SKM-1 treated with dmso at 0.1 percent for 144 hours (cell line): ENCODE data around the gene UNC5A.

Experiments
- DNase-seq: peaks from one replicate; lab custom pipeline; 2025; ENCODE audit not compliant: unreplicated experiment; lab: John Stamatoyannopoulos, UW

The UNC5A gene

GRCh38 chr5:176799488-176799887, 10.9 kb upstream of the UNC5A start:
- DNase-seq, result no peak

DNA sequence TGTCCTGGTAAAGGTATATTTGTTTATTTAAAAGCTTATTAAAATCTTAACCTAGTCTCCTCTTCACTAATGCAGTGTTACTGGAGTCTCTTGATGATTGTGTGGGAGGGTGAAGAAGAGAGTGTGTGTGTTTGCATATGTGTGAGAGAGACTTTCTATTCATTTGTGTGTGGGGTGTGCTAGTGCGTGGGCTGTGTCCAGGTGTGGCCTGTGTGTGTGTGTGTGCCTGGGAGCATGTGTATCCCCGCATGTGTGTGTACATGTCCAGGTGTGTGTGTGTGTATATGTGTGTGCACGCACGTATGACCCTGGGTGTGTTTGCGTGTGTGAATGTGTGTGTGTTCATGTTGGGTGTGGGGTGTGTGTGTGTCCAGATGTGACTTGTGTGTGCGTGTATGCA, 10.3 kb upstream of the UNC5A start:
- DNase-seq, result no peak

GRCh38 chr5:176802116-176802784, 8.1 kb upstream of the UNC5A start:
- no peak for DNase-seq

DNA sequence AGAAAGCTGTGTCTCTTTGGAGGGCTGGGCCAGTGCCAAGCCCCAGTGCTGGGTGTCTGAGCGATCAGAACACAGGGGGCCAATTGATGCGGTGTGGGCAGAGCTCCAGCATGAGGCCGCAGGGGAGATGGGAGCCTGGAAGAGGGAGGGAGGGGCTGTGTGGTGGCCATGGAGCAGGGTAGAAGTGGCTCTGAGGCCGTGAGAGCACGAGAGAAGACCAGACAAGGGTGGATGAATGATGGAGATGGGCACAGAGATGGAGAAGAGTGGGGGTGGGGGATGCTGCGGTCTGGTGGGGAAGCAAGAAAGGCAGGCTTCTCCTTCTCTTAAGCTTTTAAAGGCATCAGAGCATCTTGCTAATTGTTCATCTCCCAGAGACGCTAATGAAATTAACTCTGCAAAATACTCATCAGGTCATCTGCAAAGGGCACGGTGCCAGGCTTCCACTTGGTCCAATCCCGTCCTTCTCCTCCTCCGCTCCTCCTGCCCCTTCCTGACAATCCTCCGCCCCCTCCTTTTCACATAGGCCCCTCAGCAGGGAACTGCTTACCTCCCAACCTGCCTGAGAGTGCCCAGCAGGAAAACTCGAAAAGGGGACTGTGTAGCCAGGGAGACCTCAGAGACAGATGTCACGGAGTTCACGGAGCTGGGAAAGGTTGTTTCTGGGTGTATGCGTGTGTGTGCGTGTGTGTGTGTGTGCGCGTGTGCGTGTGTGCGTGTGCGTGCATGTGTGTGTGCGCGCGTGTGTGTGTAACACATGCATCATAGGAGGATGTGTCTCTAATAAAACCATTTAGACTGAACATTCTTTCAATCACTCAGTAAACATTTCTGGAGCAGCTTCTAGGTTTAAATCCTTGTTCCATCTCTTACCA, 7.1 kb upstream of the UNC5A start:
- no peak for DNase-seq

DNA sequence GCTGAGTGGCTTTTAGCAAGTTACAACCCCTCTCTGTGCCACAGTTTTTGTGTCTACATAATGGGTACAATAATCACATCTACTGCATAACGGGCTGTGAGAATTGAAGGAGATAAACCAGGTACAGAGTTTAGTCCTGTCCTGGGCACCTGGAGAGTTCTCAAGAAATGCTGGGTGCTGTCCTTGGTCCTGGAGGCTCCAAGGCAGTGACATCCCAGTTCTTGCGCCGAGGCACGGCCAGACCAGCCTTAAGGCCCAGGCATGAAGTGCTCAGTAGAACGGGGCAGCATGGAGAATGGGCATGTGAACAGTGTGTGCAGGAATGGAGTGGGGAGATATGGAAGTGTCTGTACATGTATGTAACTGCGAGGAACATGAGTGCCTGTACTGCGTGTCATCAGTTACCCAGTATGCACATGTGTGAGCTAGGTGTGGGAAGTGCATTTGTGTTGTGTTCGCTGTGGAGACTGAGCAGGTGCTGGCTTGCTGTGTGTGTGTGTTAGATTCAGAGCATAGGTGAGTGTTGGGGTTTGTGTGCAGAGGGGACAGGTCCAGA, 6.3 kb upstream of the UNC5A start:
- DNase-seq, result no peak

GRCh38 chr5:176806137-176806536, 4.2 kb upstream of the UNC5A start:
- no peak for DNase-seq

GRCh38 chr5:176809544-176810080, 747 bp upstream of the UNC5A start:
- no peak for DNase-seq

DNA sequence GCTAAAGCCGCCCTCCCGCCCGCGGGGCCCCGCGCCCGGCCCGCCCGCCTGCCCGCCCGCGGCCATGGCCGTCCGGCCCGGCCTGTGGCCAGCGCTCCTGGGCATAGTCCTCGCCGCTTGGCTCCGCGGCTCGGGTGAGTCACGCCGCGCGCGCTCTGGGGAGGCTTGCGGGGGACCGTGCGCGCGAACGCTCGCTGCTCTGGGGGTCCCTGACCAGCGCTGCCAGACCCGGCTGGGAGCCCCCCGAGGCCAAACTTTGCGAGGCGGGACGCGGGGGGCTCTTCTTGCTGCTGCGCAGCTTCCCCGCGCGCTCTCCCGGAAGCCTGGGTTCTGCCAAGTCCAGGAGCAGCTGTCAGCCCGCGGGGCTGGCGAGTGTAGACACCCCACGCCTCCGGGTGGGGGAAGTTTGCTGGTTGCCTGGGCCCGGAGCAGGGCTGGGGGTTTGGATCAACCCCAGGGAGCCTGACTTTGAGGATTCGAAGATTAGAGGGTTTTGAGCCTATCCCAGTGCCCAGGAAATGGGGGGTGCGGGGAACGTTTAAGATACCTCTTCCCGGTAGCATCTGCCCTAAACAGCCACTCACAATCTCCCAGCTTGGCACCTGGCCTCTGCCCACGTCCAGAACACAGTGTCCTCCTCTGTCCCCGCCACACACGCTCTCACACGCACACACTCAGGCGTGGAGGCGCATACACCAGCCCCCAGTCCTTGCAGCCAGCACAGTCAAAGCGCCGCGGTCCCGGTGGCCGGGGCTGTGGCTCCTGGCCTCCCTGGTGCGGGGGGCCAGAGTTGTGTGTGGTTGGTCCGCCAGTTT, 535 bp downstream of the UNC5A start:
- no peak for DNase-seq

GRCh38 chr5:176812269-176813259, 2.2 kb downstream of the UNC5A start:
- no peak for DNase-seq

DNA sequence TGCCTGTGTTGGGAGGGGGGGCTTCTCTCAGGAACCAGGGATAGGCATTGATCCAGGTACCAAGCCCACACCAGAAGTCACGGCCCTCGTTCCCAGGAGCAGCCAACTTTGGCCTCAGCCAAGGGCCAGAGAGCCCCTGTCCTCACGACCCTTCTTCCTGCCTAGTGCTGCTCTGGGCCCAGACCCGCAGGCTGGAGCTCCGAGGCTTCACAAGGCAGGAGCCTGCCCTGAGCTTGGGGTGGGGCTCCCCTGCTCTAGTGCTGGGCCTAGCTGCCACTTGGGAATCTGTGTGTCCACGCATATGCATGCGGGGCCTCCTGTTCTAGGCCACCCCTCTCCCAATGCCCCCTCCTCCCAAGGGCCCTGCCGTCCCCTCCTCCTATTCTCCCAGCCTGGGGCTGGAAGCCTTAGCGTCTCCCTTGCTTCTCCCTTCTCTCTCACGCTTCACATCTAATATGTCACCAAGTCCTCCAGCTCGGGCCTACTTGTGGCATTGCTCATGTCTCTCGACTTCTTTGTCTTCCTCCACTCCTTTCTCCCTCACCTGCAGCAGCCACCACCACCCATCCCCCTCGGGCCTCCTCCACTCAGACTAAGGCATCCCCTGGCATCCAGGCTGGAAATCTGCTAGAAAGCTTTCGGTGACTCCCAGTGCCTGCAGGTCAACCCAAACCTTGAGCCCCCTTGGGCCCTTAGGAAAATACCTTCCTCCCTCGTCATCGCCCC, 3.4 kb downstream of the UNC5A start:
- no peak for DNase-seq

DNA sequence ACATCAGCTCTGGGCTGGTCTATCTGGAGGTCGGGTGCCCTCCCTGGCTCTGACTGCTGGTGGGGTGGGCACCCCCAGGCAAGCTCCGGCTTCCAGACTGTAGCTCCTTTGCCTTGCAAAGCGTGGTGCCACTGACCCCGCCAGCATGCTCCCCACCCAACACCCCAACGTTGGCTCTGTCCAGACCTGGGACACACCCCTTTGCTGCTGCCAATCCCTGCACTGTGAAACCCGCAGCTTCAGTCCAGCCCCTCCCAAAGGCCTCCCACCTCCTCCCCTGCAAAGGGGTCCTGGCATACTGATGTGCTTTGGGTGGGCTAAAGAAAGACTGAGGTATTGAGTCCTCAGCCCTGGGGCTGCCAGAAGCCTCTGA, 3.9 kb downstream of the UNC5A start:
- DNase-seq, result no peak

GRCh38 chr5:176814836-176815438, 4.6 kb downstream of the UNC5A start:
- DNase-seq, result no peak

DNA sequence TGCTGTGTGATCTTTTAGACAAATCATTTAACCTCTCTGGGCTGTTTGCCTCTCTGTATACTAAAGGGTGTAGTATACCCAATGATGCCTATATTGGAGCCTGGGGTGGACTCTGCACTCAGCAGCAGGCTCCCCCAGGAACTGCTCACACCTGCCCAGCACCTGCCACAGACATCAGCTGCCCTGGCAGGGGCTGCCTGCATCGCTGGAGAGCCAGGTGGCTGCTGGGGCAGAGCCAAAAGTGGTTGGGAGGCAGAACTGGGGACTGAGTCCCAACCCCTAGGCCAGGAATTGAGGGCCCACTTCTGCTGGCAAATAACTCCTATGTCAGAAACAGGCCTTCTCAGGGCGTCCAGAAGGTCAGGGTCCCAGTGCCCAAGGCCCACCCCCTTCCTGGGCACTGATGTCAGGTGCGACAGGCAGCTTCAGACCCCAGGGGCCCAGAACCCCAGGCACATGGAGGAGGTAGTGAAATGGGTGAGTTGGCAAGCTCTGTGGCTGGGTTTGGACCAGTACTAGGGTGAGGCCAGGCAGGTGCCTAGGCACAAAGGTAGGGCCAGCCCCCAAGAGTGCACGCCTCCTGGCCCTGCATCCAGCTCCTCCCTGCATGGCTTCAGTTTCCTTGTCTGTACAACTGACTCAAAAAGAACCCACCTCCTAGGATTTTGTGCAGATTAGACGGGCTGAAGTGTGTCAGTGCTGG, 5.8 kb downstream of the UNC5A start:
- no peak for DNase-seq

GRCh38 chr5:176816791-176817347, 6.5 kb downstream of the UNC5A start:
- no peak for DNase-seq

- DNase-seq, result no peak
Measured at GRCh38 chr5:176817369-176817840, 7.0 kb downstream of the UNC5A start.

DNA sequence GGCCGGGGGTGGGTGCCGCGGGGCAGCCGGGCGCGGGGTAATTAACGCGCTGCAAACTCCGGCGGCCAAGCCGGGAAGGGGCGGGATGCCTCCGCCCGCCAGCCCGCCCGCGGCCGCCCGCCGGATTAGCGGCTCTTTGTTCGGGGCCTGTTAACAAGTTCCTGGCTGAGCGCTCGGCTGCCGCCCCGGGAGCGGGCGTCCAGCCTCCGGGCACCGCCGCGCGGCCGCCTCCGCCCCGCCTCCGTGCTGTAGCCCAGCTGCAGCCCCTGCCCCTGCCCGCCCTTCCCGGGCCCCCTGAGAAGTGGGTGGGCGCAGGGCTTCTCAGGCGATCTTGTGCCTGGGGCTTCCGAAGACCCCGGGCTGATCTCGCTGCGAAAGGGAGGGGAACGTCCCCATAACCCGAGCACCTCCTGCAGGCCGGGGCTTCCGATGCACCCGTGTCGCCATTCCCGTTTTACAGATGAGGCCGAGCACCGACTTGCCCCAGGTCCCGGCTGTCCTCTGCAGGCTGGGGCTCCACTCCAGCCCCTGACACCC, 7.5 kb downstream of the UNC5A start:
- no peak for DNase-seq

DNA sequence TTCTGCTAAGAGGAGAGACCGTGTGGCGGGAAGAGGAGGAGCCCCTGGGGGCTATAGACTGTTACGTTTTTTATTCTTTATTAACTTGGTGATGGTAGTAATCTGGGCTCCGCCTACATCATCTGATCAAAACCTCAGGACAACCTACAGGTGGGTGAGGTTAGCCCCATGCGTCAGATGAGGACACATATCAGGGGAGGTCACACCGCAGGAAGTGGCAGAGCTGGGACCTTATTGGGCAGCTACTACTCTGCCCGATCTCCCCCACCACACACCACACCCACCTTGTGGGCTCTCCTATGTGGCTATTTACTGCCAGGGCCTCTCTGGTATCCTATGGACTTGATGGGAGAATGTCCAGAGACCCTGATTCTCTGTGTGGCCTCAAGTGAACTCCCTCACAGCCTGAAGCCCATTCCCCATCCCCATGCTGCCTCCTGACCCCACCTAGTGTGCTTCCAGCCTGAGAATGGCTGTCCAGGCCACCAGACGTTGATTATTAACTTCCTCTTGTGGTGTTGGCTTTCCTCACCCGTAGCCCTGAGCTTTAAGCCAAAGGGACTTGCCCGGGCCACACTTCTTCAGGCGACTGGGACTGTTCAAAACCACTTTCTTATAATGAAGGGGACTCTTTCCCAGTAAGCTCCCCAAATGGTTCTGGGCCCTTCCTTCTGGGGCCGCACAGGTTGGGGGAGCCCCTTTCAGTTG, 8.2 kb downstream of the UNC5A start:
- DNase-seq, result no peak
